K562 (cell line): ENCODE measurements around the gene HOXC10. TPM values are rescaled to one million over a fixed set of nuclear protein-coding genes. Genes with fewer than 3 reads are reported as not detected.

Experiments used
- ATAC-seq: fragments of 200-7000 bp; cut with Tn5 transposase; 3 replicates; pipeline ENCODE4 v1.9.1; 2020; ENCODE audit warnings: moderate library complexity
- BruUV-seq: library from RNA; stranded (reverse); fragments of 400-500 nt; replicated peaks from 2 replicates; lab custom pipeline; 2021; lab: Mats Ljungman, UMichigan
- CTCF ChIA-PET: fragments of 300-600 bp; formaldehyde crosslinking; extraction: SDS; loops from one replicate; lab custom pipeline; 2021; ENCODE audit warnings: low intra/inter-chr PET ratio; lab: Yijun Ruan, JAX
- POLR2A ChIA-PET: fragments of 300-600, 350-650 bp; sonication (Branson Sonifier 250); formaldehyde crosslinking; extraction: SDS; loops from one replicate; lab custom pipeline; 2021; ENCODE audit warnings: antibody characterized with exemption, inconsistent platforms; lab: Yijun Ruan, JAX
- DNase-seq, 4 experiments: peaks; one replicate each; pipeline versions ENCODE4 v3.0.0 to v3.0.0-alpha.2; 2011 to 2018; ENCODE audit warnings: low spot score in 3 of 4, mixed read lengths in 3 of 4; ENCODE audit errors: extremely low read depth in 1 of 4
- FAIRE-seq: peaks from 2 replicates; lab custom pipeline; 2011; peaks lifted over from hg19 to GRCh38; lab: Jason Lieb, UNC
- H2AFZ ChIP-seq: 2 replicates; pipeline ENCODE4 v1.6.0; 2011; ENCODE audit warnings: low read depth, low read length, control low read depth, inconsistent platforms
- H3K27ac ChIP-seq: fragments of 200-600 bp; 3 replicates; pipeline ENCODE4 v1.8.0; 2011; ENCODE audit warnings: low read depth, mild to moderate bottlenecking, control low read depth, inconsistent platforms, low read length, moderate library complexity, mixed read lengths; ENCODE audit errors: extremely low read depth
- H3K27me3 ChIP-seq, 2 experiments: fragments of 300-600 bp in 1 of 2; 2 replicates in 1 of 2; 3 replicates in 1 of 2; pipeline versions ENCODE4 v1.6.0 to v1.8.0; 2011; ENCODE audit warnings: inconsistent platforms in 2 of 2, low read length in 2 of 2, mild to moderate bottlenecking in 1 of 2, mixed read lengths in 1 of 2, moderate library complexity in 1 of 2; ENCODE audit not compliant: control insufficient read depth in 2 of 2, insufficient read depth in 2 of 2
- H3K36me3 ChIP-seq: fragments of 300-600 bp; 3 replicates; pipeline ENCODE4 v1.8.0; 2011; ENCODE audit warnings: mild to moderate bottlenecking, low read length, inconsistent platforms; ENCODE audit not compliant: control insufficient read depth, insufficient read depth
- H3K4me1 ChIP-seq, 2 experiments: fragments of 200-600 bp in 1 of 2; replicated peaks in 1 of 2; 2 replicates in 1 of 2; 3 replicates in 1 of 2; pipeline versions ENCODE4 v1.5.1 to v1.8.0; 2011; ENCODE audit warnings: inconsistent platforms in 2 of 2, low read length in 2 of 2, mild to moderate bottlenecking in 1 of 2, mixed read lengths in 1 of 2, moderate library complexity in 1 of 2; ENCODE audit not compliant: control insufficient read depth in 2 of 2, insufficient read depth in 2 of 2
- H3K4me2 ChIP-seq: 2 replicates; pipeline ENCODE4 v1.6.1; 2011; ENCODE audit warnings: low read length, control low read depth, inconsistent platforms, mixed read lengths; ENCODE audit not compliant: insufficient read depth
- H3K4me3 ChIP-seq: fragments of 200-600 bp; sonication (generic), shearing (Covaris generic); 2 replicates; pipeline ENCODE4 v1.5.1; 2016; ENCODE audit warnings: control low read depth, inconsistent platforms
- H3K79me2 ChIP-seq: fragments of 200-600 bp; 3 replicates; pipeline ENCODE4 v1.8.0; 2011; ENCODE audit warnings: low read length, inconsistent platforms; ENCODE audit not compliant: control insufficient read depth, insufficient read depth
- H3K9ac ChIP-seq, 2 experiments: 2 replicates each; pipeline versions ENCODE4 v1.6.0 to v1.6.1; 2011; ENCODE audit warnings: low read depth in 2 of 2, low read length in 2 of 2, control low read depth in 1 of 2, inconsistent platforms in 1 of 2, mild to moderate bottlenecking in 1 of 2, mixed read lengths in 1 of 2; ENCODE audit not compliant: insufficient read depth in 1 of 2
- H3K9me1 ChIP-seq: one replicate; pipeline ENCODE4 v1.6.0; 2011; ENCODE audit warnings: inconsistent platforms, mild to moderate bottlenecking, low read length, moderate library complexity; ENCODE audit not compliant: control insufficient read depth, insufficient read depth
- H3K9me3 ChIP-seq: replicated peaks from 2 replicates; pipeline ENCODE4 v1.5.1; 2011; ENCODE audit warnings: low read depth, low read length, inconsistent platforms; ENCODE audit not compliant: control insufficient read depth, insufficient read depth
- H4K20me1 ChIP-seq: replicated peaks from 2 replicates; pipeline ENCODE4 v1.6.1; 2011; ENCODE audit warnings: low read length, inconsistent platforms, mixed read lengths; ENCODE audit not compliant: control insufficient read depth, insufficient read depth
- ARID3A ChIP-seq: IDR thresholded peaks from 2 replicates; pipeline ENCODE4 v1.6.1; 2012; ENCODE audit warnings: low read depth, low read length, improper control_type of control experiment, borderline replicate concordance
- BHLHE40 ChIP-seq: IDR thresholded peaks from 2 replicates; pipeline ENCODE4 v1.6.1; 2011; ENCODE audit warnings: low read length, improper control_type of control experiment
- FOSL1 ChIP-seq: fragments of 200-800 bp; sonication (Bioruptor generic); conservative IDR thresholded peaks from 2 replicates; pipeline ENCODE4 v1.6.1; 2016; ENCODE audit warnings: missing genetic modification characterization, missing compliant biosample characterization
- HNRNPLL ChIP-seq: fragments of 200-400 bp; formaldehyde crosslinking; IDR thresholded peaks from 2 replicates; pipeline ENCODE4 v1.6.1; 2017; ENCODE audit warnings: low read length, low read depth, mild to moderate bottlenecking; ENCODE audit not compliant: poor library complexity, severe bottlenecking
- KAT7 ChIP-seq: sonication (generic); formaldehyde crosslinking; IDR thresholded peaks from 2 replicates; pipeline ENCODE4 v1.8.0; 2022; ENCODE audit warnings: missing genetic modification reagents, mild to moderate bottlenecking, borderline replicate concordance
- MCM2 ChIP-seq: fragments of 450-650 bp; IDR thresholded peaks from 2 replicates; pipeline ENCODE4 v1.6.1; 2017; ENCODE audit warnings: low read depth, mild to moderate bottlenecking
- PPARD ChIP-seq: fragments of 250-450 bp; sonication (Bioruptor Pico); IDR thresholded peaks from 2 replicates; pipeline ENCODE4 v1.8.0; 2022; ENCODE audit warnings: inconsistent platforms, mild to moderate bottlenecking, moderate library complexity
- SMAD4 ChIP-seq: fragments of 250-450 bp; sonication (Bioruptor Pico); conservative IDR thresholded peaks from 2 replicates; pipeline ENCODE4 v1.8.0; 2021; ENCODE audit warnings: inconsistent platforms, mild to moderate bottlenecking, moderate library complexity
- TCF3 ChIP-seq: sonication (generic); formaldehyde crosslinking; IDR thresholded peaks from 2 replicates; pipeline ENCODE4 v1.4.0; 2020; ENCODE audit warnings: mild to moderate bottlenecking, missing genetic modification reagents
- ZC3H4 ChIP-seq: sonication (generic); formaldehyde crosslinking; IDR thresholded peaks from 2 replicates; pipeline ENCODE4 v1.9.0; 2021; ENCODE audit warnings: missing genetic modification reagents, borderline replicate concordance
- ZNF668 ChIP-seq: fragments of 250-450 bp; sonication (Bioruptor Pico); IDR thresholded peaks from 2 replicates; pipeline ENCODE4 v1.8.0; 2022; ENCODE audit warnings: mild to moderate bottlenecking, inconsistent platforms
- WGBS: fragments of 100-300 bp; shearing (Covaris generic); methylation state at CpG from one replicate; pipeline ENCODE4 v1.1.6; 2016; ENCODE audit warnings: low coverage, mixed read lengths; ENCODE audit not compliant: insufficient coverage; ENCODE audit errors: missing lambda C conversion rate; 5-methylcytosine and 5-hydroxymethylcytosine counted together
- in situ Hi-C: fragments of 300-500 bp; cut with MboI; formaldehyde crosslinking; loops from 4 replicates; pipeline ENCODE4 v1.15.0; 2018; ENCODE audit warnings: inconsistent platforms, mixed read lengths
- intact Hi-C: fragments of 100-400 bp; cut with micrococcal nuclease; formaldehyde crosslinking; loops from 2 replicates; pipeline ENCODE4 v1.14.2; 2022
- polyA plus RNA-seq, 8 experiments: library from polyadenylated mRNA; depleted of rRNA in 4 of 8; stranded (reverse) in 5 of 8; unstranded in 3 of 8; fragments of >200 nt; fragmentation: Nextera tagmentation in 2 of 8; fragmentation: Illumina TruSeq in 1 of 8; extraction: Ambion mirVana in 2 of 8; extraction: Trizol in 1 of 8; gene quantifications; 2 replicates each; pipeline versions ENCODE4 v1.2.1 to v1.2.3, GENCODE V29; 2011 to 2014; ENCODE audit warnings: inconsistent platforms in 1 of 8, missing spikeins in 1 of 8
- total RNA-seq, 7 experiments: library from RNA; depleted of rRNA in 6 of 7; stranded (reverse); fragments of >200 nt in 6 of 7; fragmentation: Illumina TruSeq in 2 of 7; extraction: Trizol in 2 of 7; gene quantifications; 2 replicates each; pipeline versions ENCODE4 v1.2.1 to v1.2.3, GENCODE V29; 2011 to 2021; ENCODE audit warnings: low replicate concordance in 1 of 7

HOXC10 gene
- total and polyA plus RNA-seq, 9 of the 15 experiments (the other 6 are each of a cell fraction or from before 2014, with no cell fraction given) = 0.13 to 0.77 (median 0.35) TPM; not detected in 2

- no peak for FAIRE-seq
- H3K4me3 ChIP-seq = no peak overlapping the region
- BruUV-seq = no TSS peak
- POLR2A ChIA-PET = interaction anchor here (0.6 to 1.4 kb wide), 4 partner anchors 10 to 36 kb away, joined by 3 to 4 read pairs (median 3); no protein-coding TSS in a partner anchor
- H3K4me1 ChIP-seq = peaks cover 34 to 66% of the 10 kb centered on the region in 2 experiments
- intact Hi-C loops (no loop called here), in situ Hi-C loops (no loop called here)
- H4K20me1 ChIP-seq = no peaks in the 10 kb centered on the region; the same call in 1 of the 2 replicates
- H3K9ac ChIP-seq = 0 out of 4 replicates have a peak overlapping the region, but pooled peaks of 1 of the 2 experiments have one; percentile 14
- WGBS = 91% methylated on average over 18 of the region's 19 CpGs
- no peaks in the 10 kb centered on the region for H3K9me3 ChIP-seq
- DNase-seq = no peak
- H3K27me3 ChIP-seq = no peaks in the 10 kb centered on the region
- no peak for TF ChIP-seq KAT7 (CRISPR knock-in tag)
- no peak for TF ChIP-seq SMAD4
- CTCF ChIA-PET = interaction anchor here (0.6 to 2.7 kb wide), 2 partner anchors 17 to 64 kb away, joined by 5 to 26 read pairs; partner anchors contain the start of gene HOXC10
- no peaks in the 10 kb centered on the region for H3K36me3 ChIP-seq
- no peak overlapping the region for H3K4me2 ChIP-seq
- no peak overlapping the region for H3K27ac ChIP-seq
- no peak for ATAC-seq
- peaks cover 21% of the 10 kb centered on the region for H3K79me2 ChIP-seq
- no peaks in the 10 kb centered on the region for H3K9me1 ChIP-seq
- no peak overlapping the region for H2AFZ ChIP-seq
These were observed 18.0 kb downstream of the HOXC10 start for GRCh38 chr12:54002915-54003389.

GRCh38 chr12:54003625-54004024 is 18.7 kb downstream of the HOXC10 start:
- in situ Hi-C loops = no loop called here

More at GRCh38 chr12:54003625-54004024, 18.7 kb downstream of the HOXC10 start:
- POLR2A ChIA-PET = interaction anchor here (0.6 to 0.9 kb wide), 2 partner anchors 16 to 206 kb away, joined by 3 read pairs; no protein-coding TSS in a partner anchor
- peaks cover 27 to 60% of the 10 kb centered on the region in 2 experiments for H3K4me1 ChIP-seq
- H4K20me1 ChIP-seq = no peaks in the 10 kb centered on the region; the same call in 1 of the 2 replicates
- TF ChIP-seq HNRNPLL = no peak
- no peak for TF ChIP-seq ARID3A
- no peak for TF ChIP-seq PPARD (CRISPR knock-in tag)
- no peak for TF ChIP-seq ZC3H4
- no peak for TF ChIP-seq BHLHE40
- no peak for TF ChIP-seq MCM2
- TF ChIP-seq FOSL1 (tag) = no peak
- no peak for TF ChIP-seq ZNF668 (CRISPR knock-in tag)
- no peak for TF ChIP-seq TCF3
- intact Hi-C loops = loop anchor here (2.0 kb wide), 1 partner anchor 19 kb away; the partner anchor contains the start of gene HOXC10
- no peak overlapping the region for H3K4me2 ChIP-seq
- no peaks in the 10 kb centered on the region for H3K36me3 ChIP-seq
- 77% methylated on average over 3 of the region's 3 CpGs for WGBS
- H3K27ac ChIP-seq = no peak overlapping the region
- no peak for DNase-seq
- no peak for FAIRE-seq
- H3K9ac ChIP-seq = no peak overlapping the region; a peak in 1 of 4 replicates
- no peaks in the 10 kb centered on the region for H3K27me3 ChIP-seq
- H3K79me2 ChIP-seq = peaks cover 21% of the 10 kb centered on the region
- no peaks in the 10 kb centered on the region for H3K9me3 ChIP-seq
- H3K9me1 ChIP-seq = no peaks in the 10 kb centered on the region
- no peak overlapping the region for H3K4me3 ChIP-seq
- no peak for ATAC-seq
- no peak overlapping the region for H2AFZ ChIP-seq
- no TSS peak for BruUV-seq
- CTCF ChIA-PET = interaction anchor here (1.0 to 2.7 kb wide), 3 partner anchors 18 to 212 kb away, joined by 3 to 26 read pairs (median 4); partner anchors contain the start of gene HOXC10
